ENCODE data around the gene CENPT. TPM values are rescaled to one million over a fixed set of nuclear protein-coding genes. Genes with fewer than 3 reads are reported as not detected.

The CENPT gene
- total and polyA plus RNA-seq, 2 of the 13 experiments (the other 11 are each of a cell fraction or from before 2014, with no cell fraction given) = 40.9 to 43.3 TPM

DNA sequence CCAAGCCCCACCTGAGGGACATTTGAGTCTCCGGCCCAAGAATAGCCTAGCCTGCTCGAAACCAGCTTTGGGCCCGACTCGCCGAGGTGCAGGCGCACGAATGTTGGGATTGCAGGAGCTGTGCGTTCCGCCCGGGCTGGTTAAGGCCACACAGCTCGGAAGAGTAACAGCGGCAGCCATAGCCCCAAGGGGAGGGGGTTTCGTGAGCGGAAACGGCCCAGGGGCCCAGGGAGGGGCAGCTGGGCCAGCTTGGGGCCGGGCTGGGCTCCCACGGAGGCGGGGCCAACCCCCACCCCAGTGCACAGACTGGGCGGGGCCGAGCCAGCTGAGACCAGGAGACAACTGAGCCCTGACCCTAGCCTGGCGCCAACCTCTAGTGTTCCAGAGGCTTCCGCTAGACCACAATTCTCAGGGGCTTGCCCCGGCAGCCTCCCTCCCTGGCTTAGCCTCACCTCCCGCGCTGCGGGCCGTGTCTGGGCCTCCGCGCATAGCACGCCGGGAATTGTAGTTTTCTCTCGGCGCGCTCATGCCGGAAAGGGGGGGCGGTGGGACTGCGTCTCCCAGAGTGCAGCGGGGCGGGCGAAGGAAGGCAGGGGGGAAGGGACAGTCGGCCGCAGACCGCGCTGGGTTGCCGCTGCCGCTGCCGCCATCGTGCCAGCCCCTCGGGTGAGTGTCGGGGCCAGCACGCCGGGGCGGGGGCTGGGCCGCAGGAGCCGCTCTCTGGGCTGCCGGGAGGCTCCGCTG is 1.0 kb downstream of the CENPT start, which contains the start of gene NUTF2 (continued):
- no peak for TF ChIP-seq FIP1L1 (IDR thresholded peaks at IDR 0.05; ENCODE audit: borderline replicate concordance, insufficient read depth, low read depth, low read length)
- peak; percentile 74; the same call in 1 of the 2 replicates for TF ChIP-seq ZNF205 (CRISPR knock-in tag; IDR thresholded peaks at IDR 0.05)
- TF ChIP-seq TEF (CRISPR knock-in tag; IDR thresholded peaks at IDR 0.05) = peak; percentile 32; the same call in 1 of the 2 replicates
- TF ChIP-seq ZNF629 (CRISPR knock-in tag; conservative IDR thresholded peaks at IDR 0.05) = no peak
- no peak for TF ChIP-seq PLRG1 (conservative IDR thresholded peaks at IDR 0.05)
- peak; percentile 78 for TF ChIP-seq ZNF317 (CRISPR knock-in tag; IDR thresholded peaks at IDR 0.05)
- no peak for TF ChIP-seq FOXA1 (IDR thresholded peaks at IDR 0.05)
- TF ChIP-seq FOXA1 (CRISPR knock-in tag; IDR thresholded peaks at IDR 0.05) = no peak
- TF ChIP-seq ZNF3 (CRISPR knock-in tag; IDR thresholded peaks at IDR 0.05) = no peak; the same call in 1 of the 2 replicates
- TF ChIP-seq CAMTA2 (CRISPR knock-in tag; IDR thresholded peaks at IDR 0.05; ENCODE audit: borderline replicate concordance) = peak; percentile 51; the same call in 1 of the 2 replicates
- TF ChIP-seq ZNF230 (CRISPR knock-in tag; IDR thresholded peaks at IDR 0.05) = 0 out of 2 replicates have a peak, but pooled peaks have one; percentile 37
- TF ChIP-seq TMF1 (CRISPR knock-in tag; IDR thresholded peaks at IDR 0.05; ENCODE audit: low read depth) = peak; percentile 63; the same call in 1 of the 2 replicates
- 0 out of 2 replicates have a peak, but pooled peaks have one; percentile 14 for TF ChIP-seq ZNF383 (CRISPR knock-in tag; IDR thresholded peaks at IDR 0.05; ENCODE audit: borderline replicate concordance)
- no peak for TF ChIP-seq ZNF138 (CRISPR knock-in tag; IDR thresholded peaks at IDR 0.05; ENCODE audit: low read depth)
- TF ChIP-seq KMT2A (CRISPR knock-in tag; IDR thresholded peaks at IDR 0.05) = peak; percentile 80
- TF ChIP-seq ISL2 (CRISPR knock-in tag; IDR thresholded peaks at IDR 0.05) = no peak; the same call in none of the 2 replicates
- no peak for TF ChIP-seq ZNF354B (CRISPR knock-in tag; IDR thresholded peaks at IDR 0.05)
- no peak; the same call in 1 of the 2 replicates for TF ChIP-seq ELK4 (CRISPR knock-in tag; IDR thresholded peaks at IDR 0.05; ENCODE audit: borderline replicate concordance)
- peak; percentile 65 for TF ChIP-seq ZNF878 (CRISPR knock-in tag; IDR thresholded peaks at IDR 0.05)
- 0 out of 2 replicates have a peak, but pooled peaks have one; percentile 17 for TF ChIP-seq ZFP41 (CRISPR knock-in tag; IDR thresholded peaks at IDR 0.05; ENCODE audit: borderline replicate concordance)
- peak; percentile 60; the same call in 1 of the 2 replicates for TF ChIP-seq KLF9 (CRISPR knock-in tag; IDR thresholded peaks at IDR 0.05; ENCODE audit: low read depth)
- TF ChIP-seq CTCF (CRISPR knock-in tag; IDR thresholded peaks at IDR 0.05) = peak; percentile 36; the same call in 1 of the 2 replicates
- peak; percentile 70; the same call in 1 of the 2 replicates for TF ChIP-seq ZNF274 (CRISPR knock-in tag; IDR thresholded peaks at IDR 0.05)
- TF ChIP-seq, protein P1, sequence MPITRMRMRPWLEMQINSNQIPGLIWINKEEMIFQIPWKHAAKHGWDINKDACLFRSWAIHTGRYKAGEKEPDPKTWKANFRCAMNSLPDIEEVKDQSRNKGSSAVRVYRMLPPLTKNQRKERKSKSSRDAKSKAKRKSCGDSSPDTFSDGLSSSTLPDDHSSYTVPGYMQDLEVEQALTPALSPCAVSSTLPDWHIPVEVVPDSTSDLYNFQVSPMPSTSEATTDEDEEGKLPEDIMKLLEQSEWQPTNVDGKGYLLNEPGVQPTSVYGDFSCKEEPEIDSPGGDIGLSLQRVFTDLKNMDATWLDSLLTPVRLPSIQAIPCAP (CRISPR knock-in tag; IDR thresholded peaks at IDR 0.05; ENCODE audit: low read depth) = peak; percentile 72; the same call in 1 of the 2 replicates
- TF ChIP-seq RARA (CRISPR knock-in tag; IDR thresholded peaks at IDR 0.05) = peak; percentile 81
- 0 out of 2 replicates have a peak, but pooled peaks have one; percentile 38 for TF ChIP-seq CENPT (CRISPR knock-in tag; IDR thresholded peaks at IDR 0.05; ENCODE audit: low read depth)
- peak; percentile 72 for TF ChIP-seq ZBTB42 (CRISPR knock-in tag; IDR thresholded peaks at IDR 0.05)
- no peak for TF ChIP-seq ZNF672 (CRISPR knock-in tag; IDR thresholded peaks at IDR 0.05)
